GM23248 (cell line): ENCODE measurements around the gene GREB1.

Experiments used
- EZH2 ChIP-seq: fragments of 200-600 bp; sonication (generic); IDR thresholded peaks from 2 replicates; pipeline ENCODE4 v1.6.1; 2018; ENCODE audit warnings: antibody characterized with exemption, mild to moderate bottlenecking; ENCODE audit not compliant: insufficient read depth, poor library complexity, severe bottlenecking
- EZH2phosphoT487 ChIP-seq: fragments of 200-600 bp; sonication (generic); IDR thresholded peaks from 2 replicates; pipeline ENCODE4 v1.6.1; 2018; ENCODE audit warnings: antibody characterized with exemption, moderate library complexity, mild to moderate bottlenecking, low read depth; ENCODE audit not compliant: insufficient read depth

DNA sequence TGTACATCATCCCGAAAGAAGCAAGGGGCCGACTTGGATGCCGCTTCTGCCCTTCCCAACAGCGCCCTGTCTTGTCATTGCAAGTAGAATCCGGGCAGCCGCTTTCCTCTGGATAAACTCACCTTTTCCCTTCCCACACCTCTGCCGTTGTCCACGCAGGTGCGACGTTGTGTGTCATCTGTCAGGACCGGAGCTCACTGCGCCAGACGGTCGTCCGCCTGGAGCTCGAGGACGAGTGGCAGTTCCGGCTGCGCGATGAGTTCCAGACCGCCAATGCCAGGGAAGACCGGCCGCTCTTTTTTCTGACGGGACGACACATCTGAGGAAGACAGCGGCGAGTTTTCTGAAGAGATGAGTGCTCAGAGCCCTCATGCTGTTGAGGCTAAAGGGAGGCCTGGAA lies 106.3 kb downstream of the GREB1 start:
- no peak for TF ChIP-seq EZH2
- TF ChIP-seq EZH2phosphoT487, result no peak
